GM18951 (cell line): ENCODE results near the gene CEACAM19.

Experiments used
- POLR2A ChIP-seq: IDR thresholded peaks from 4 replicates; pipeline ENCODE4 v1.6.1; 2011; ENCODE audit warnings: mild to moderate bottlenecking; ENCODE audit not compliant: insufficient read length, insufficient read depth; ENCODE audit errors: extremely low read depth
- in situ Hi-C: fragments of 300-500 bp; cut with MboI; formaldehyde crosslinking; loops from one replicate; pipeline ENCODE4 v1.12.0; 2022; ENCODE audit warnings: low sequenced_read_pairs, mixed read lengths, inconsistent platforms; ENCODE audit not compliant: unreplicated experiment

The CEACAM19 gene

GRCh38 chr19:44723299-44723951 lies 52.1 kb downstream of the CEACAM19 start:
- in situ Hi-C loops = loop anchor here (10.0 kb wide), 1 partner anchor 51 kb away; the partner anchor contains the start of gene CBLC
- TF ChIP-seq POLR2A = no peak

DNA sequence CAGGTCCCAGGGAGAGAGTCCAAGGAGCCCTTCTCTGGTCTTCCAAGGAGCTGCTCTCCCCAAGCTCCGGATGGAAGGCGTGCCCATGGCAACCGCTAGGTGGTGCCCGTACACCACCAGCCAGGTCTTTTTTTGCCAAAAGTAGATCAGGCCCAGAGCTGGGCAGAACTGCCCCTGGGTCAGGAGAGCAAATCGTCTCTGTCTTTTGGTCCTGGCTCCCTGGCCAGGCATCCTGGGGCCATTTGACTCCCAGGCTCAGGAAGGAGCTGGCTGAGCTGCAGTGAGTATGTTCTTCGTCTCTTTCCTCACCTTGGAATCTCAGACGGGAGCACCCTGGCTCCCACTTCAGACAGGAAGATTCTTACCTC lies 52.7 kb downstream of the CEACAM19 start:
- TF ChIP-seq POLR2A = no peak
- in situ Hi-C loops = loop anchor here (10.0 kb wide), 1 partner anchor 51 kb away; the partner anchor contains the start of gene CBLC

DNA sequence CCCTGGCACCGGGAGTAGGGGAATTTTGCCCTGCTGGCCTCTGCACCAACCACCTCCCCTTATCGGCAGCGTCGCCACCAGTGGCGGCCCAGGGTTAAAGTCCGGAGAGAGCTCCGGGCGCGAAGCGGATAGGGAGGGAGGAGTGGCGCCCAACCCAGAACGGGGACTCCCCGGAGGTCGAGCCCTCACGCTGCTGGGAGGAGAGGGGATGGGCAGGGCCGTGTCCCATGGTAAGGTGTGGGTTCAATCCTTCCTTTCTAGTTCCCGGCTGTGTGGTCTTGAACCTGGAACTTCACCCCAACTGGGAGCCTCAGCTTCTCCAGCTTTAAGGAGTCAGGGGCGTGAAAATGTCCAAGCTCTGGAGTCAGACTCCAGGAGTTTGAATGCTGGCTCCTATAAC lies 54.0 kb downstream of the CEACAM19 start:
- TF ChIP-seq POLR2A = no peak
- in situ Hi-C loops = loop anchor here (10.0 kb wide), 1 partner anchor 50 kb away; the partner anchor contains the start of gene CBLC

DNA sequence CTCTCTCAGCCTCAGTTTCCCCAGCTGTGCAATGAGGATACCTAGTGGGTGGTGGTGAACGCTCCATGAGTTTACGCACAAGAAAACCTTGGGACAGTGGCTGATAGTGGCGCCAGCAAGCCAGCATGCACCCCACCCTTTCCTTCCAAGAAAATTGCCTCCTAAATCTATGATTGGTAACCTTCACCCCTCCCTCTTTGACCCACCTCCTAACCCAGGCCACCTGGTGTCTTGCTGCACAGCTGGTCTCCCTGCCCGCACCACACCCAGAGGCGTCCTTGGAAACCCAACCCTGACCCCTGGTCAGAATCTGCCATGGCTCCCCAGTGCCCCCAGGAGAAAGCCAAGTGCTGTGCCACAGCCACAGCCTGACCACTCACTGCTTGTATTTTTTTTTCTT lies 54.4 kb downstream of the CEACAM19 start:
- in situ Hi-C loops = loop anchor here (10.0 kb wide), 1 partner anchor 49 kb away; the partner anchor contains the start of gene CBLC
- no peak for TF ChIP-seq POLR2A

DNA sequence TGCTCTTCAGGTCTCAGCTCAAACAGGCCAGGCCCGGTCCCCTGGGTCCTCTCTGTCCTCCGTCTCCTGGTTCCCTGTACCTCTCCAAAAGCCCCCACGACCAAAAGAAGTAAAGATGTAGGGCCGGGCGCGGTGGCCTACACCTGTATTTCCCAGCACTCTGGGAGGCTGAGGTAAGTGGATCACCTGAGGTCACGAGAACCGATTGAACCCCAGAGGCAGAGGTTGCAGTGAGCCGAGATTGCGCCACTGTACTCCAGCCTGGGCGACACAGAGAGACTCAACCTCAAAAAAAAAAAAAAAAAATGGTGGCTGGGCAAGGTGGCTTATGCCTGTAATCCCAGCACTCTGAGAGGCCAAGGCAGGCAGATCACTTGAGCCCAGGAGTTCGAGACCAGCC lies 55.2 kb downstream of the CEACAM19 start:
- in situ Hi-C loops = loop anchor here (10.0 kb wide), 1 partner anchor 48 kb away; the partner anchor contains the start of gene CBLC
- no peak for TF ChIP-seq POLR2A

GRCh38 chr19:44728178-44728577 lies 56.9 kb downstream of the CEACAM19 start:
- TF ChIP-seq POLR2A = no peak
- in situ Hi-C loops = loop anchor here (10.0 kb wide), 1 partner anchor 47 kb away; the partner anchor contains the start of gene CBLC

DNA sequence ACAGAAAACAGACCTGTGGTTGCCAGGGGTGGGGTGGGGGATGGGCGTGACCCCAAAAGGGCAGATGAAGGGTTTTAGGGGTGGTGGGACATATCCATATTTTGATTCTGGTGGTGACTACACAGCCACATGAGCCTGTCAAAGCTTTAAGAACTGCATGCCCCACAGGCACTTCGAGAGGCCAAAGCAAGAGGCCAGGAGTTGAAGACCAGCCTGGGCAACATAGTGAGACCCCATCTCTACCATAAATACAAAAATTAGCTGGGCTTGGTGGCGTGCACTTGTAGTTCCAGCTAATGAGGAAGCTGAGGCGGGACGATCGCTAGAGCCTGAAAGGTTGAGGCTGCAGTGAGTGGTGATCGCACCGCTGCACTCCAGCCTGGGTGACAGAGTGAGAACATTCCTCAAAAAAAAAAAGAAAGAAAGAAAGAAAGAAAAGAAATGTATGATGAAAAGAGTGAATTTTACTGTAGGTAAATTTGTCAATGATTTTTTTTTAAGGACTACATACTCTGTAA lies 58.3 kb downstream of the CEACAM19 start:
- in situ Hi-C loops = loop anchor here (10.0 kb wide), 1 partner anchor 45 kb away; the partner anchor contains the start of gene CBLC
- TF ChIP-seq POLR2A = no peak

DNA sequence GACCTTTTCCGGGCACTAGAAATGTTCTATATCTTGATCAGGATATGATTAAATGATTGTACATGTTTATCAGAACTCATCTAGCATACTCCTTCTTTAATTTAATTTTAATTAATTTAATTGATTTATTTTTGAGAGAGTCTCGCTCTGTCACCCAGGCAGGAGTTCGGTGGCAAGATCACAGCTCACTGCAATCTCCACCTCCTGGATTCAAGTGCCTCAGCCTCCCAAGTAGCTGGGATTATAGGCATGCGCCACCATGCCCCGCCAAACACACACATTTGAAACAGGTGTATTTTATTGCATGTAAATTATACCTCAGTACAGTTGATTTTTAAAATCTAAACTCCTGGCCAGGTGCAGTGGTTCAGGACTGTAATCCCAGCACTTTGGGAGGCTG lies 59.8 kb downstream of the CEACAM19 start:
- TF ChIP-seq POLR2A = no peak
- in situ Hi-C loops = no loop called here

- no peak for TF ChIP-seq POLR2A
- in situ Hi-C loops = no loop called here
Observed at GRCh38 chr19:44731622-44732021, 60.3 kb downstream of the CEACAM19 start.

- in situ Hi-C loops = no loop called here
- TF ChIP-seq POLR2A = no peak
Observed at GRCh38 chr19:44732235-44733014, 61.1 kb downstream of the CEACAM19 start.
